Caco-2 (cell line): ENCODE data around the gene PHF21B. TPM values are rescaled to one million over a fixed set of nuclear protein-coding genes. Genes with fewer than 3 reads are reported as not detected.

ENCODE experiments used
- BruUV-seq: library from RNA; stranded (reverse); fragments of 400-500 nt; replicated peaks from 2 replicates; lab custom pipeline; 2021; lab: Mats Ljungman, UMichigan
- CTCF ChIA-PET: fragments of 300-600 bp; sonication (Branson Sonifier 250); formaldehyde crosslinking; loops from one replicate; lab custom pipeline; 2022; ENCODE audit warnings: antibody characterized with exemption; lab: Charles Lee
- POLR2A ChIA-PET: fragments of 300-600 bp; sonication (Branson Sonifier 250); formaldehyde crosslinking; loops from one replicate; lab custom pipeline; 2022; ENCODE audit warnings: antibody characterized with exemption; lab: Charles Lee
- DNase-seq, 2 experiments: peaks; one replicate each; pipeline versions ENCODE4 v3.0.0 to v3.0.0-alpha.2; 2020 to 2022
- H3K27me3 ChIP-seq: replicated peaks from 2 replicates; pipeline ENCODE4 v1.6.0; 2011; ENCODE audit warnings: low read length; ENCODE audit not compliant: control insufficient read depth, insufficient read depth
- H3K36me3 ChIP-seq: 2 replicates; pipeline ENCODE4 v1.5.1; 2011; ENCODE audit warnings: low read length; ENCODE audit not compliant: control insufficient read depth, insufficient read depth
- H3K4me1 ChIP-seq: fragments of 250-450 bp; sonication (Bioruptor Pico); 2 replicates; pipeline ENCODE4 v1.5.1; 2020; ENCODE audit warnings: mild to moderate bottlenecking
- H3K4me3 ChIP-seq: 2 replicates; pipeline ENCODE4 v1.5.1; 2011; ENCODE audit warnings: low read depth, mild to moderate bottlenecking, control low read depth, low read length
- H3K9me3 ChIP-seq: fragments of 250-450 bp; sonication (Bioruptor Pico); 2 replicates; pipeline ENCODE4 v1.5.1; 2020; ENCODE audit warnings: mild to moderate bottlenecking, moderate library complexity
- H3K27ac Mint-ChIP-seq: one replicate; pipeline ENCODE4 v1.8.0; 2022; ENCODE audit warnings: mixed read lengths; ENCODE audit not compliant: unreplicated experiment
- H3K27me3 Mint-ChIP-seq: one replicate; pipeline ENCODE4 v1.8.0; 2022; ENCODE audit warnings: mixed read lengths; ENCODE audit not compliant: insufficient read depth, unreplicated experiment
- H3K36me3 Mint-ChIP-seq: one replicate; pipeline ENCODE4 v1.8.0; 2022; ENCODE audit warnings: mild to moderate bottlenecking, mixed read lengths; ENCODE audit not compliant: insufficient read depth, unreplicated experiment
- H3K4me1 Mint-ChIP-seq: one replicate; pipeline ENCODE4 v1.8.0; 2022; ENCODE audit warnings: low read depth, mixed read lengths; ENCODE audit not compliant: unreplicated experiment
- H3K4me3 Mint-ChIP-seq: one replicate; pipeline ENCODE4 v1.8.0; 2022; ENCODE audit warnings: mild to moderate bottlenecking, moderate library complexity, mixed read lengths; ENCODE audit not compliant: unreplicated experiment
- H3K9me3 Mint-ChIP-seq: one replicate; pipeline ENCODE4 v1.8.0; 2022; ENCODE audit warnings: mixed read lengths; ENCODE audit not compliant: unreplicated experiment
- intact Hi-C: fragments of 100-400 bp; cut with micrococcal nuclease; formaldehyde crosslinking; loops from one replicate; pipeline ENCODE4 v1.10.0; 2022; ENCODE audit not compliant: unreplicated experiment
- total RNA-seq: library from RNA; stranded (reverse); gene quantifications from 2 replicates; pipeline ENCODE4 v1.2.3, GENCODE V29; 2022
- TF ChIP-seq, protein P1 (sequence below), 2 experiments: fragments of 200-600 bp in 1 of 2; IDR thresholded peaks; 1 replicate in 1 of 2; 2 replicates in 1 of 2; pipeline versions ENCODE4 v1.5.1 to v1.8.0; 2011 to 2022; ENCODE audit warnings: antibody characterized with exemption in 1 of 2, control low read depth in 1 of 2, inconsistent platforms in 1 of 2, low read depth in 1 of 2, low read length in 1 of 2, mild to moderate bottlenecking in 1 of 2, moderate library complexity in 1 of 2; ENCODE audit not compliant: insufficient read depth in 1 of 2, severe bottlenecking in 1 of 2, unreplicated experiment in 1 of 2

The PHF21B gene
- total RNA-seq, 1 experiment from 2014 or later: 0.98 TPM

DNA sequence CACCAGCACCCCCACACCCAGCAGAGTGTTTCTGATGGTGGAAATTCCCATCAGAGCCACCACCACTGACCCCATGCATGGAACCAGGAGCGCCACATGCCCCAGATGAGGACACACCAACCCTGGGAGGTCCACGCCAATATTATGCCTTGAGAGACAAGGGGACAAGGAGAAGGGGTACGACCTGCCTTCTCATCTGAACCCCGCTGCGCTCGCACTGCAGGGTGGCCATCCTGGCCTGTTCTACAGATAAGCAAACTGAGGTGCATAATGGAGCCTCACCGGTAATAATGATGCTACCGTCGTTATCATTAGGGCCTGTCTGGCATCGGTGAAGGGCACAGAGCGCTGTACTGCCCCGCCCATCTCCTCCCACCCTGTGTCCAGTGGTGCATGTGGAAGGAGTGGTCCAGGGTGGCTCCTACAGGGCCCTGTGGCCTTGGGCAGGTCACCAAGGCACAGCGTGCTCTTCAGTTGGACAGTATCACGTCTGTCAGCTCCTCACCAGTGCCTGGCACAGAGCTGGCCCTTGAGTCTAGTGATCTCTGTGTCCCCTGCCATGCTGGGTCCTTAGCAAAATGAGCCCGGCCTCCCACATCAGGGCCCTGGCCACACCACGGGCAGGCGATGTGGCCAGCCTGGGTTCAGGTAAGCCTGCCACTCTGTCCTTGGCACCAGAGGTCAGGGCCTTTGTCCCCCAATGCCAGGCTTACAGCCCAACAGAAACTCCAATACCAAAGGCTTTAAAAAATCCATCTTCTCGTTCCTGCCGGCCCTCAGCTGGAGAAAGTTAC lies 92.2 kb downstream of the PHF21B start:
- no peak overlapping the region for H3K27ac Mint-ChIP-seq
- TF ChIP-seq, protein P1, sequence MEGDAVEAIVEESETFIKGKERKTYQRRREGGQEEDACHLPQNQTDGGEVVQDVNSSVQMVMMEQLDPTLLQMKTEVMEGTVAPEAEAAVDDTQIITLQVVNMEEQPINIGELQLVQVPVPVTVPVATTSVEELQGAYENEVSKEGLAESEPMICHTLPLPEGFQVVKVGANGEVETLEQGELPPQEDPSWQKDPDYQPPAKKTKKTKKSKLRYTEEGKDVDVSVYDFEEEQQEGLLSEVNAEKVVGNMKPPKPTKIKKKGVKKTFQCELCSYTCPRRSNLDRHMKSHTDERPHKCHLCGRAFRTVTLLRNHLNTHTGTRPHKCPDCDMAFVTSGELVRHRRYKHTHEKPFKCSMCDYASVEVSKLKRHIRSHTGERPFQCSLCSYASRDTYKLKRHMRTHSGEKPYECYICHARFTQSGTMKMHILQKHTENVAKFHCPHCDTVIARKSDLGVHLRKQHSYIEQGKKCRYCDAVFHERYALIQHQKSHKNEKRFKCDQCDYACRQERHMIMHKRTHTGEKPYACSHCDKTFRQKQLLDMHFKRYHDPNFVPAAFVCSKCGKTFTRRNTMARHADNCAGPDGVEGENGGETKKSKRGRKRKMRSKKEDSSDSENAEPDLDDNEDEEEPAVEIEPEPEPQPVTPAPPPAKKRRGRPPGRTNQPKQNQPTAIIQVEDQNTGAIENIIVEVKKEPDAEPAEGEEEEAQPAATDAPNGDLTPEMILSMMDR (IDR thresholded peaks at IDR 0.05; ENCODE audit: insufficient read depth in 1 of 2, low read depth in 1 of 2, low read length in 1 of 2, severe bottlenecking in 1 of 2, unreplicated experiment in 1 of 2): no peak
- no TSS peak for BruUV-seq
- Histone ChIP-seq H3K27me3 (no peaks in the 10 kb centered on the region), H3K9me3 (no peaks in the 10 kb centered on the region), H3K36me3 (no peaks in the 10 kb centered on the region), H3K4me3 (no peak overlapping the region), H3K4me1 (no peaks in the 10 kb centered on the region)
- no peak overlapping the region for H3K4me3 Mint-ChIP-seq
- DNase-seq: no peak
- ChIA-PET CTCF (no interaction called here), POLR2A (no interaction called here)
- H3K4me1 Mint-ChIP-seq: peaks cover 8% of the 10 kb centered on the region
- peaks cover 16% of the 10 kb centered on the region for H3K27me3 Mint-ChIP-seq
- H3K36me3 Mint-ChIP-seq: no peaks in the 10 kb centered on the region
- intact Hi-C loops: no loop called here
- peaks cover 3% of the 10 kb centered on the region for H3K9me3 Mint-ChIP-seq

DNA sequence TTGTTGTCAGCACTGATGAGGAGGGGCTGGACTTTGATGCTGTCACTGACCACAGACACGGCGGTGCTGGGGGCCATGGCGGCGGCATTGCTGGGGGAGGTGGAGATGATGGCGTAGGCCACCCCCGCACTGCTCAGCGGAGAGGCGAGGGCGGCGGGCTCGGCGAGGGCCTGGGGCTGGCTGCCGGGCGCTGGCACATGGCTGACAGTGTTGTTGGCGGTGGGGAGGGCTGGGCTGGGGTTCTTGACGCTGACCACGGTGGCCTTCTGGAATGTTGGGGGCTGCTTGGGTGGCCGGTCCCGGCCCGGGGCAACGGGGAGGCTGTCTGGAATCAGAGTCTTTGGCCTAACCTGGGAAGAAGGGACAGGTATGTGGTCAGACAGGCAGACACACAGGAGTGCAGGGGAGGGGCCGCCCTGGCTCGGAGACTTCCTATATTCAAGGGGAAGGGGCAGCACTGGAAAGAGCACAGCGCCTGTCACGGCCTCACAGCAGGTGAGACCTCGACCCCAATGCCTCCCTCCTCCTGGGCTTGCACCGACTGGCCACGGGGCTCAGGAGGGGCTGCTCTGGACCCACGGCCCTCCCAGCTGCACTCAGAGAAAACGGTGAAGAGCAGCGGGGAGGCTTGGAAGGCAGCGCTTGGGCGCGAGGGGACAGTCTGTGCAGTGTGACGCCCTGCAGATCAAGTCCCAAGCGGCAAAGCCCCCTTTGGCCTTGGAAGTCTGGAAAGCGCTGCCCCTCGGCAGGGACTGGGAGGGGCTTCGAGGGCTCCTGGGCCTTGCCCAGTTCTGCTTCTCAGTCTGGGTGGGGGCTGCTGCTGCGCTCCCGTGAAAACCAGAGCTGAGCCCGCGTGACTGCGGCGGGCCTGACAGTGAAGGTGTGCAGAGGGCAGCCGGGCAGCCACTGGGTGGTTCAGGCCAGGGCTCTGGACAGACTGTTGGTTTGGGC lies 93.2 kb downstream of the PHF21B start:
- H3K36me3 ChIP-seq: no peaks in the 10 kb centered on the region
- Mint-ChIP-seq H3K4me1 (peaks cover 8% of the 10 kb centered on the region), H3K9me3 (peaks cover 9% of the 10 kb centered on the region), H3K36me3 (no peaks in the 10 kb centered on the region), H3K27me3 (peaks cover 19% of the 10 kb centered on the region), H3K4me3 (no peak overlapping the region), H3K27ac (no peak overlapping the region)
- TF ChIP-seq, protein P1 (IDR thresholded peaks at IDR 0.05; ENCODE audit: insufficient read depth in 1 of 2, low read depth in 1 of 2, low read length in 1 of 2, severe bottlenecking in 1 of 2, unreplicated experiment in 1 of 2): no peak
- H3K27me3 ChIP-seq: no peaks in the 10 kb centered on the region
- POLR2A ChIA-PET: no interaction called here
- intact Hi-C loops: no loop called here
- no peaks in the 10 kb centered on the region for H3K4me1 ChIP-seq
- no peak overlapping the region for H3K4me3 ChIP-seq
- no peaks in the 10 kb centered on the region for H3K9me3 ChIP-seq
- BruUV-seq: no TSS peak
- DNase-seq: no peak
- CTCF ChIA-PET: no interaction called here

DNA sequence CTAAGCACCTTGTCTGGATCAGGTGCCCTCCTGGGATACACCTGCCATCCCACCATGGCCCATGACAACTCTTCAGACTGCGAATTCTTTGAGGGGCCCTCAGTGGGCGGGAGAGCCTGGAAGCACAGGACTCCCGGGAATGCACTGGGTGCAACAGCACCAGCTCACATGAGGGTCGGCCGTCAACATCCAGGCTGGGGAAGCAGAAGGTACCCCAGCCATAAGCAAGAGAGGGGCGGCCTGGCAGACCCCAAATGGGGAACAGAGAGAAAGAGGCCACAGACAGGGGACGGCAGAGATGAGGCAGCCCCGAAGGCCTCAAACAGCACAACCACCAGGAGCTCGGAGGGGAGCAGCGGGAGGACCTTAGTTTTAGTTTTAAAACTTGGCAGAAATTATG lies 94.4 kb downstream of the PHF21B start:
- intact Hi-C loops: no loop called here
- no peaks in the 10 kb centered on the region for H3K27me3 ChIP-seq
- H3K4me3 ChIP-seq: no peak overlapping the region
- no peaks in the 10 kb centered on the region for H3K36me3 ChIP-seq
- BruUV-seq: no TSS peak
- Mint-ChIP-seq H3K9me3 (peaks cover 19% of the 10 kb centered on the region), H3K27ac (no peak overlapping the region), H3K27me3 (peaks cover 19% of the 10 kb centered on the region), H3K4me1 (peaks cover 8% of the 10 kb centered on the region), H3K36me3 (no peaks in the 10 kb centered on the region), H3K4me3 (no peak overlapping the region)
- H3K9me3 ChIP-seq: no peaks in the 10 kb centered on the region; the same call in 1 of the 2 replicates
- no peaks in the 10 kb centered on the region for H3K4me1 ChIP-seq
- DNase-seq: no peak
- ChIA-PET POLR2A (no interaction called here), CTCF (interaction anchor here (0.6 kb wide), 1 partner anchor 156 kb away, joined by 3 read pairs; no protein-coding TSS in a partner anchor)
- TF ChIP-seq, protein P1 (IDR thresholded peaks at IDR 0.05; ENCODE audit: insufficient read depth in 1 of 2, low read depth in 1 of 2, low read length in 1 of 2, severe bottlenecking in 1 of 2, unreplicated experiment in 1 of 2): no peak
